PC-9 (cell line): ENCODE measurements around the gene PFDN4.

Experiments
- CTCF ChIP-seq: fragments of 200-600 bp; sonication (generic); conservative IDR thresholded peaks from 2 replicates; pipeline ENCODE4 v1.6.1; 2017; ENCODE audit warnings: mixed run types, antibody characterized with exemption, mild to moderate bottlenecking, moderate library complexity
- EZH2 ChIP-seq: fragments of 200-600 bp; sonication (generic); IDR thresholded peaks from 2 replicates; pipeline ENCODE4 v1.8.0; 2017; ENCODE audit warnings: antibody characterized with exemption, low read depth

DNA sequence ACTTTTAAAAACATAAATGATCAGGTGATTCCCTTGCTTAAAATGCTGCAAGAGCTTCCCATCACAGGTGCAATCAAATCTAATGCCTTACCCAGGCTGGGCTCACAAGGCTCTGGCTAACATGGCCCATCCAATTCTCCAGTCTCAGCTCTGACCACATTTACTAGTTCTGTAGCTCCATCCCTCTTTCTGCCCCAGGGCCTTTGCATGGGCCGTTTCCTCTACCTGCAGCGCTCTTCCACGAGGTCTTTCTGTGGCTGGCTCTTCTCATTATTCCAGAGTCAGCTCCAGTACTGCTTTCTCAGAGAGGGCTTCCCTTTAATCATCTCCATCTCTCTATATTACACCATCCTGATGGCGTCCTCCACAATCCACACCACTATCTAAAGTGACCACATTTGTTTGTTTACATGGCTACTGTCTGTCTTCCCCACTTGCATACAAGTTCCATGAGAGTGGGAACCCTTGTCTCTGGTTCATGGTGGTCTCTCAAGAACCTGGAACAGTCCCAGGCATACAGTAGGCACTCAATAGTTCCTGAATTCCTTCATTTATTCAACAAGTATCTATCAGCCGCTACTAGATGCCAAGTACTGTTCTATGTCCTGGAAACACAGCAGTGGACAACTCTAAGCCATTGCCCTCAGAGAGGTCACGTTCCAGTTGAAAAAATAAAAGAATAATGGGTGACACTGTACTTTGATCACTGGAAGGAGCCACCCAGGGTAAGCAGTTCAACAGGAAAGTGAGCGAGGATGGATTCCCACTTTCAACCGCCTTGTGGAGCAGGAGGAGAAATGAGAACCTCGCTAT is 46.7 kb upstream of the PFDN4 start:
- no peak for TF ChIP-seq CTCF
- TF ChIP-seq EZH2 = no peak
